Mesenchymal stem cell (in vitro differentiated cells and primary cell): Measurements from ENCODE around the gene CEP152.
A peak's percentile ranks its signal among the peaks of the same experiment; 100 is the strongest.
"Not testable (repeated sequence)": the region's sequence is repeated elsewhere in the genome, so short reads cannot be mapped to it uniquely, and the experiment has no call there.

Experiments
- DNase-seq: peaks from one replicate; pipeline ENCODE4 v3.0.0-alpha.2; 2013
- H2AFZ ChIP-seq: one replicate; pipeline ENCODE4 v1.6.1; 2013; ENCODE audit warnings: low read depth, mild to moderate bottlenecking, control low read depth, inconsistent platforms, low read length, moderate library complexity
- H2AK5ac ChIP-seq: 2 replicates; pipeline ENCODE4 v1.6.1; 2013; ENCODE audit warnings: low read length, moderate library complexity, mild to moderate bottlenecking, inconsistent platforms; ENCODE audit not compliant: severe bottlenecking
- H2BK120ac ChIP-seq: one replicate; pipeline ENCODE4 v1.6.1; 2013; ENCODE audit warnings: low read depth, mild to moderate bottlenecking, inconsistent platforms, low read length, moderate library complexity
- H2BK12ac ChIP-seq, 2 experiments: one replicate each; pipeline ENCODE4 v1.6.1; 2013; ENCODE audit warnings: inconsistent platforms in 2 of 2, low read length in 2 of 2, mild to moderate bottlenecking in 2 of 2, moderate library complexity in 2 of 2, control low read depth in 1 of 2
- H2BK15ac ChIP-seq: one replicate; pipeline ENCODE4 v1.6.1; 2013; ENCODE audit warnings: mild to moderate bottlenecking, low read depth, inconsistent platforms; ENCODE audit not compliant: poor library complexity, severe bottlenecking
- H2BK5ac ChIP-seq: 2 replicates; pipeline ENCODE4 v1.6.1; 2013; ENCODE audit warnings: low read depth, mild to moderate bottlenecking, low read length, control low read depth, inconsistent platforms; ENCODE audit not compliant: poor library complexity, severe bottlenecking
- H3K14ac ChIP-seq, 2 experiments: one replicate each; pipeline ENCODE4 v1.6.1; 2013; ENCODE audit warnings: inconsistent platforms in 2 of 2, low read length in 2 of 2, control low read depth in 1 of 2, mild to moderate bottlenecking in 1 of 2, moderate library complexity in 1 of 2
- H3K18ac ChIP-seq, 2 experiments: one replicate each; pipeline ENCODE4 v1.6.1; 2013; ENCODE audit warnings: inconsistent platforms in 2 of 2, low read length in 2 of 2, control low read depth in 1 of 2, low read depth in 1 of 2, mild to moderate bottlenecking in 1 of 2
- H3K23ac ChIP-seq, 2 experiments: one replicate each; pipeline ENCODE4 v1.6.1; 2013; ENCODE audit warnings: inconsistent platforms in 2 of 2, low read length in 2 of 2, mild to moderate bottlenecking in 2 of 2, moderate library complexity in 2 of 2, control low read depth in 1 of 2
- H3K27ac ChIP-seq: 2 replicates; pipeline ENCODE4 v1.5.1; 2013; ENCODE audit warnings: mild to moderate bottlenecking, moderate library complexity, low read length, control low read depth, inconsistent platforms; ENCODE audit not compliant: poor library complexity, severe bottlenecking
- H3K27me3 ChIP-seq, 2 experiments: 2 replicates each; pipeline versions ENCODE4 v1.6.1 to v1.7.0; 2013; ENCODE audit warnings: low read length in 2 of 2, mild to moderate bottlenecking in 2 of 2, moderate library complexity in 2 of 2, control low read depth in 1 of 2, inconsistent platforms in 1 of 2; ENCODE audit not compliant: control insufficient read depth in 1 of 2, insufficient read depth in 1 of 2
- H3K36me3 ChIP-seq, 2 experiments: 2 replicates each; pipeline versions ENCODE4 v1.6.1 to v1.7.0; 2013; ENCODE audit warnings: low read length in 2 of 2, control low read depth in 1 of 2, inconsistent platforms in 1 of 2, low read depth in 1 of 2, mild to moderate bottlenecking in 1 of 2; ENCODE audit not compliant: insufficient read depth in 2 of 2, control insufficient read depth in 1 of 2
- H3K4ac ChIP-seq, 2 experiments: one replicate each; pipeline ENCODE4 v1.6.1; 2013; ENCODE audit warnings: inconsistent platforms in 2 of 2, low read length in 2 of 2, mild to moderate bottlenecking in 2 of 2, moderate library complexity in 2 of 2, control low read depth in 1 of 2, low read depth in 1 of 2
- H3K4me1 ChIP-seq: 2 replicates; pipeline ENCODE4 v1.6.1; 2013; ENCODE audit warnings: low read depth, low read length, control low read depth; ENCODE audit not compliant: control insufficient read depth, insufficient read depth
- H3K4me2 ChIP-seq: 2 replicates; pipeline ENCODE4 v1.6.1; 2013; ENCODE audit warnings: low read length, mild to moderate bottlenecking, inconsistent platforms; ENCODE audit not compliant: poor library complexity, severe bottlenecking
- H3K4me3 ChIP-seq, 2 experiments: 2 replicates each; pipeline versions ENCODE4 v1.5.1 to v1.7.0; 2013; ENCODE audit warnings: low read length in 2 of 2, mild to moderate bottlenecking in 2 of 2, control low read depth in 1 of 2, low read depth in 1 of 2; ENCODE audit not compliant: insufficient read depth in 1 of 2
- H3K79me1 ChIP-seq: replicated peaks from 2 replicates; pipeline ENCODE4 v1.6.1; 2013; ENCODE audit warnings: mild to moderate bottlenecking, control low read depth, low read length, inconsistent platforms; ENCODE audit not compliant: poor library complexity, severe bottlenecking
- H3K9ac ChIP-seq: 2 replicates; pipeline ENCODE4 v1.7.0; 2013; ENCODE audit warnings: mild to moderate bottlenecking, low read length, moderate library complexity
- H3K9me3 ChIP-seq: 2 replicates; pipeline ENCODE4 v1.7.0; 2013; ENCODE audit warnings: mild to moderate bottlenecking, low read length; ENCODE audit not compliant: control insufficient read depth
- H4K8ac ChIP-seq: one replicate; pipeline ENCODE4 v1.6.1; 2013; ENCODE audit warnings: inconsistent platforms, mild to moderate bottlenecking, low read length, moderate library complexity
- H4K91ac ChIP-seq: one replicate; pipeline ENCODE4 v1.6.1; 2013; ENCODE audit warnings: mild to moderate bottlenecking, low read length, inconsistent platforms
- WGBS: methylation state at CpG from one replicate; pipeline ENCODE4 v1.1.7; 2013; ENCODE audit warnings: mixed read lengths; 5-methylcytosine and 5-hydroxymethylcytosine counted together

Gene CEP152

GRCh38 chr15:48856942-48857341 is 46.1 kb upstream of the CEP152 start:
- Histone ChIP-seq H3K9ac (peak overlapping the region; percentile 76), H2BK120ac (peak overlapping the region; percentile 46), H3K36me3 (no peaks in the 10 kb centered on the region), H3K27me3 (no peaks in the 10 kb centered on the region), H3K4ac (peak overlapping the region in 1 of 2 experiments; percentile 18), H2AFZ (no peak overlapping the region), H3K27ac (peak overlapping the region; percentile 48), H3K79me1 (no peaks in the 10 kb centered on the region), H4K8ac (no peak overlapping the region), H3K4me2 (no peak overlapping the region), H2AK5ac (no peak overlapping the region), H3K4me3 (no peak overlapping the region), H2BK15ac (no peak overlapping the region), H3K14ac (no peak overlapping the region), H4K91ac (no peak overlapping the region), H3K23ac (no peak overlapping the region), H3K18ac (peak overlapping the region in 1 of 2 experiments; percentile 75), H2BK12ac (no peak overlapping the region), H3K9me3 (no peaks in the 10 kb centered on the region), H3K4me1 (peaks cover 1% of the 10 kb centered on the region), H2BK5ac (no peak overlapping the region)
- peak; percentile 67 for DNase-seq
- WGBS: 11% methylated on average over 2 of the region's 2 CpGs

- Histone ChIP-seq H3K79me1 (no peaks in the 10 kb centered on the region), H4K8ac (peak overlapping the region; percentile 69), H3K4me1 (peaks cover 1% of the 10 kb centered on the region), H3K4me2 (no peak overlapping the region), H2BK12ac (no peak overlapping the region), H3K9me3 (no peaks in the 10 kb centered on the region), H3K36me3 (no peaks in the 10 kb centered on the region), H3K27ac (peak overlapping the region; percentile 13), H2BK5ac (no peak overlapping the region), H3K4me3 (peak overlapping the region in 1 of 2 experiments; percentile 47), H2AFZ (no peak overlapping the region), H2BK15ac (no peak overlapping the region), H2AK5ac (peak overlapping the region; percentile 64), H3K18ac (peak overlapping the region in 1 of 2 experiments; percentile 62), H3K27me3 (no peaks in the 10 kb centered on the region), H3K9ac (peak overlapping the region; percentile 76), H3K23ac (no peak overlapping the region), H3K14ac (no peak overlapping the region), H2BK120ac (no peak overlapping the region), H3K4ac (no peak overlapping the region), H4K91ac (no peak overlapping the region)
- DNase-seq: peak; percentile 60
- WGBS: 48% methylated on average over 4 of the region's 6 CpGs
Measured at GRCh38 chr15:48855501-48856440, 44.9 kb upstream of the CEP152 start.

- H3K36me3 ChIP-seq, H3K4me2 ChIP-seq, DNase-seq, H3K4me1 ChIP-seq, H2AFZ ChIP-seq, H3K4me3 ChIP-seq, H3K9me3 ChIP-seq, H4K91ac ChIP-seq, H2AK5ac ChIP-seq, H2BK12ac ChIP-seq, H3K79me1 ChIP-seq, H3K27ac ChIP-seq, H3K9ac ChIP-seq, H4K8ac ChIP-seq, H3K27me3 ChIP-seq, H3K23ac ChIP-seq, H2BK15ac ChIP-seq, H3K18ac ChIP-seq, H2BK120ac ChIP-seq, H3K14ac ChIP-seq, H2BK5ac ChIP-seq, H3K4ac ChIP-seq: not testable (repeated sequence)
- 92% methylated on average over 2 of the region's 3 CpGs for WGBS
Measured at GRCh38 chr15:48854434-48854833, 43.6 kb upstream of the CEP152 start.

- Histone ChIP-seq H3K36me3 (no peaks in the 10 kb centered on the region), H3K14ac (no peak overlapping the region), H3K27me3 (no peaks in the 10 kb centered on the region), H3K9ac (no peak overlapping the region), H3K27ac (no peak overlapping the region), H3K9me3 (no peaks in the 10 kb centered on the region), H4K8ac (no peak overlapping the region), H2AFZ (no peak overlapping the region), H3K4me3 (no peak overlapping the region), H2BK5ac (no peak overlapping the region), H3K4me1 (peaks cover 1% of the 10 kb centered on the region), H2BK12ac (no peak overlapping the region), H2AK5ac (no peak overlapping the region), H3K4ac (no peak overlapping the region), H3K18ac (no peak overlapping the region), H3K79me1 (no peaks in the 10 kb centered on the region), H3K4me2 (no peak overlapping the region), H4K91ac (no peak overlapping the region), H2BK120ac (no peak overlapping the region), H3K23ac (no peak overlapping the region), H2BK15ac (no peak overlapping the region)
- no peak for DNase-seq
Measured at GRCh38 chr15:48851956-48852355, 41.1 kb upstream of the CEP152 start.
